B cell (primary cell): ENCODE results near the gene FBXW9. TPM values are rescaled to one million over a fixed set of nuclear protein-coding genes. Genes with fewer than 3 reads are reported as not detected.
A peak's percentile ranks its signal among the peaks of the same experiment; 100 is the strongest.

ENCODE experiments used
- ATAC-seq: fragments of 200-7000 bp; cut with Tn5 transposase; one replicate; pipeline ENCODE4 v1.10.0; 2021; ENCODE audit warnings: low read depth, mild to moderate bottlenecking, moderate number of reproducible peaks, moderate library complexity
- CTCF ChIA-PET: fragments of 350-600 bp; sonication (Branson Sonifier 250); formaldehyde crosslinking; loops from one replicate; lab custom pipeline; 2021; ENCODE audit warnings: antibody characterized with exemption, inconsistent platforms; lab: Charles Lee
- POLR2A ChIA-PET: fragments of 350-600 bp; sonication (Branson Sonifier 250); formaldehyde crosslinking; loops from one replicate; lab custom pipeline; 2021; ENCODE audit warnings: antibody characterized with exemption; lab: Charles Lee
- DNase-seq: peaks from one replicate; pipeline ENCODE4 v3.0.0; 2013
- H2AFZ ChIP-seq: 2 replicates; pipeline ENCODE4 v1.6.1; 2012; ENCODE audit warnings: mild to moderate bottlenecking, low read depth, low read length; ENCODE audit not compliant: insufficient read depth, poor library complexity, severe bottlenecking
- H3K27ac ChIP-seq, 2 donors: 1 replicate in 1 of 2; 2 replicates in 1 of 2; pipeline ENCODE4 v1.5.1; 2012 to 2013; ENCODE audit warnings: low read length in 2 of 2, mild to moderate bottlenecking in 2 of 2, moderate library complexity in 1 of 2
- H3K27me3 ChIP-seq, 4 experiments: fragments of 200-600 bp in 1 of 4; sonication (generic) in 1 of 4; replicated peaks in 1 of 4; 1 replicate in 2 of 4; 2 replicates in 2 of 4; pipeline versions ENCODE4 v1.6.1 to v1.7.0; 2013 to 2016; ENCODE audit warnings: low read length in 3 of 4, mild to moderate bottlenecking in 2 of 4, mixed read lengths in 1 of 4, moderate library complexity in 1 of 4; ENCODE audit not compliant: insufficient read depth in 4 of 4, control insufficient read depth in 3 of 4; ENCODE audit errors: control extremely low read depth in 1 of 4
- H3K36me3 ChIP-seq, 2 experiments: replicated peaks in 1 of 2; 1 replicate in 1 of 2; 2 replicates in 1 of 2; pipeline versions ENCODE4 v1.6.1 to v1.7.1; 2013; ENCODE audit warnings: low read length in 1 of 2; ENCODE audit not compliant: insufficient read depth in 2 of 2, control insufficient read depth in 1 of 2; ENCODE audit errors: control extremely low read depth in 1 of 2, extremely low read depth in 1 of 2
- H3K4me1 ChIP-seq, 2 donors: fragments of 200-600 bp in 1 of 2; sonication (generic) in 1 of 2; 1 replicate in 1 of 2; 2 replicates in 1 of 2; pipeline versions ENCODE4 v1.5.1 to v1.6.1; 2013 to 2017; ENCODE audit warnings: low read length in 2 of 2; ENCODE audit not compliant: control insufficient read depth in 2 of 2, insufficient read depth in 2 of 2
- H3K4me2 ChIP-seq: replicated peaks from 2 replicates; pipeline ENCODE3; 2012; ENCODE audit warnings: mild to moderate bottlenecking, low read depth, low read length; ENCODE audit not compliant: poor library complexity, severe bottlenecking
- H3K4me3 ChIP-seq, 5 experiments: fragments of 200-600 bp in 1 of 5; sonication (generic) in 1 of 5; 1 replicate in 3 of 5; 2 replicates in 2 of 5; pipeline versions ENCODE4 v1.5.1 to v1.7.0; 2011 to 2016; ENCODE audit warnings: low read length in 4 of 5, mild to moderate bottlenecking in 4 of 5, low read depth in 2 of 5, control low read depth in 1 of 5, moderate library complexity in 1 of 5; ENCODE audit not compliant: insufficient read depth in 1 of 5; ENCODE audit errors: control extremely low read depth in 1 of 5, extremely low read depth in 1 of 5
- H3K79me2 ChIP-seq: fragments of 200-600 bp; sonication (generic); one replicate; pipeline ENCODE4 v1.6.0; 2016; ENCODE audit warnings: low read length; ENCODE audit not compliant: control insufficient read depth, insufficient read depth
- H3K9ac ChIP-seq: fragments of 200-600 bp; sonication (generic); 2 replicates; pipeline ENCODE4 v1.6.1; 2017; ENCODE audit warnings: mild to moderate bottlenecking, low read length, moderate library complexity
- H3K9me3 ChIP-seq, 3 donors: one replicate each; pipeline versions ENCODE4 v1.6.1 to v1.7.1; 2013; ENCODE audit warnings: low read length in 2 of 3; ENCODE audit not compliant: control insufficient read depth in 2 of 3, insufficient read depth in 1 of 3; ENCODE audit errors: control extremely low read depth in 1 of 3
- H4K20me1 ChIP-seq: 2 replicates; pipeline ENCODE4 v1.6.0; 2012; ENCODE audit warnings: mild to moderate bottlenecking, low read length; ENCODE audit not compliant: insufficient read depth, control insufficient read depth, poor library complexity, severe bottlenecking
- H3K27ac Mint-ChIP-seq: one replicate; pipeline ENCODE4 v1.8.0; 2021; ENCODE audit warnings: mixed read lengths
- H3K27me3 Mint-ChIP-seq: one replicate; pipeline ENCODE4 v1.8.0; 2021; ENCODE audit warnings: mixed read lengths
- H3K4me1 Mint-ChIP-seq: one replicate; pipeline ENCODE4 v1.8.0; 2021; ENCODE audit warnings: mixed read lengths
- H3K4me3 Mint-ChIP-seq: one replicate; pipeline ENCODE4 v1.8.0; 2021; ENCODE audit warnings: mixed read lengths
- H3K9me3 Mint-ChIP-seq: one replicate; pipeline ENCODE4 v1.8.0; 2022; ENCODE audit warnings: mixed read lengths; ENCODE audit not compliant: insufficient read depth
- EZH2 ChIP-seq: IDR thresholded peaks from 2 replicates; pipeline ENCODE4 v1.6.1; 2012; ENCODE audit warnings: borderline replicate concordance, low read depth, mild to moderate bottlenecking, moderate library complexity, low read length; ENCODE audit not compliant: insufficient read depth, poor library complexity, severe bottlenecking
- WGBS: methylation state at CpG from one replicate; pipeline ENCODE4 v1.1.5; 2013; ENCODE audit warnings: missing lambda C conversion rate; ENCODE audit not compliant: insufficient coverage; 5-methylcytosine and 5-hydroxymethylcytosine counted together
- intact Hi-C: fragments of 100-400 bp; cut with micrococcal nuclease; formaldehyde crosslinking; loops from one replicate; pipeline ENCODE4 v1.10.0; 2022
- polyA plus RNA-seq: library from polyadenylated mRNA; depleted of rRNA; stranded (reverse); fragments of >200 nt; gene quantifications from 2 replicates; pipeline ENCODE4 v1.2.3, GENCODE V29; 2012
- total RNA-seq, 2 donors: library from RNA; stranded (reverse); fragments of 120-200 nt in 1 of 2; gene quantifications; 1 replicate in 1 of 2; 2 replicates in 1 of 2; pipeline versions ENCODE4 v1.2.3 to v1.2.4, GENCODE V29; 2013 to 2022
- TF ChIP-seq, protein P1 (sequence below): fragments of 200-600 bp; IDR thresholded peaks from one replicate; pipeline ENCODE4 v1.8.0; 2022; ENCODE audit warnings: antibody characterized with exemption, mild to moderate bottlenecking

The FBXW9 gene
- total and polyA plus RNA-seq, 2 donors (not counting 1 experiment from before 2014, with no cell fraction given): 4.7 TPM

DNA sequence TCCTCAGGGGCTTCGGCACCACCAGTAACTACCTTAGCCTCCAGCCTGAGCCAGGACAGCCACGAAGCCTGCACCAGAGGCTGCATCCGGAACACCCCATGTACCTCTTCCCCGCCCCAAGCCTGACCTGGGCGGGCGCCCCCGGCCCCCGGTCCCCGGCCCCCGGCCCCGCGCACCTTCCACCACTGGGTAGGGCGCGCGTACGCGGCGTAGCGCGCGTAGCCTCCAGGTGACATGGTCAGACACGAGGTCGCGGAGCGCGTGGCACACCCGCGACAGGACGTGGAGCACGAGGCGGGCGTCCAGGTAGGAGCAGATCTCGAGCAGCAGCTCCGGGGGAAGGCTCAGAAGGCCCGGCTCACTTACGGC is 450 bp downstream of the FBXW9 start:
- H3K9me3 Mint-ChIP-seq: no peaks in the 10 kb centered on the region
- 4% methylated on average over 36 of the region's 36 CpGs for WGBS
- Histone ChIP-seq H2AFZ (peak overlapping the region; percentile 90), H3K9me3 (no peaks in the 10 kb centered on the region), H3K9ac (peak overlapping the region; percentile 79), H3K79me2 (no peaks in the 10 kb centered on the region), H3K27ac (peak overlapping the region; percentile 85 to 93), H3K27me3 (no peaks in the 10 kb centered on the region), H3K4me2 (peak overlapping the region; percentile 99), H3K4me1 (peaks cover 13 to 17% of the 10 kb centered on the region in 2 donors), H4K20me1 (no peaks in the 10 kb centered on the region), H3K36me3 (peaks cover 0 to 4% of the 10 kb centered on the region in 2 experiments), H3K4me3 (peak overlapping the region in 4 of 5 experiments; percentile 64 to 88 (median 79))
- CTCF ChIA-PET: interaction anchor here (0.5 to 3.5 kb wide), 5 partner anchors 15 to 132 kb away, joined by 3 to 16 read pairs (median 6); no protein-coding TSS in a partner anchor
- TF ChIP-seq EZH2: no peak
- TF ChIP-seq, protein P1, sequence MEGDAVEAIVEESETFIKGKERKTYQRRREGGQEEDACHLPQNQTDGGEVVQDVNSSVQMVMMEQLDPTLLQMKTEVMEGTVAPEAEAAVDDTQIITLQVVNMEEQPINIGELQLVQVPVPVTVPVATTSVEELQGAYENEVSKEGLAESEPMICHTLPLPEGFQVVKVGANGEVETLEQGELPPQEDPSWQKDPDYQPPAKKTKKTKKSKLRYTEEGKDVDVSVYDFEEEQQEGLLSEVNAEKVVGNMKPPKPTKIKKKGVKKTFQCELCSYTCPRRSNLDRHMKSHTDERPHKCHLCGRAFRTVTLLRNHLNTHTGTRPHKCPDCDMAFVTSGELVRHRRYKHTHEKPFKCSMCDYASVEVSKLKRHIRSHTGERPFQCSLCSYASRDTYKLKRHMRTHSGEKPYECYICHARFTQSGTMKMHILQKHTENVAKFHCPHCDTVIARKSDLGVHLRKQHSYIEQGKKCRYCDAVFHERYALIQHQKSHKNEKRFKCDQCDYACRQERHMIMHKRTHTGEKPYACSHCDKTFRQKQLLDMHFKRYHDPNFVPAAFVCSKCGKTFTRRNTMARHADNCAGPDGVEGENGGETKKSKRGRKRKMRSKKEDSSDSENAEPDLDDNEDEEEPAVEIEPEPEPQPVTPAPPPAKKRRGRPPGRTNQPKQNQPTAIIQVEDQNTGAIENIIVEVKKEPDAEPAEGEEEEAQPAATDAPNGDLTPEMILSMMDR: no peak
- peak overlapping the region; percentile 98 for H3K27ac Mint-ChIP-seq
- peaks cover 10% of the 10 kb centered on the region for H3K4me1 Mint-ChIP-seq
- POLR2A ChIA-PET: interaction anchor here (0.6 to 2.6 kb wide), 8 partner anchors 14 to 242 kb away, joined by 3 to 12 read pairs (median 6); partner anchors contain the start of genes CALR, DHPS and RTBDN
- ATAC-seq (no peak), DNase-seq (no peak)
- H3K27me3 Mint-ChIP-seq: no peaks in the 10 kb centered on the region
- intact Hi-C loops: loop anchor here (1.0 to 2.0 kb wide), 5 partner anchors 15 to 1191 kb away; partner anchors contain the start of genes DHPS, GET3, TNPO2 and ZNF653
- peak overlapping the region; percentile 94 for H3K4me3 Mint-ChIP-seq

DNA sequence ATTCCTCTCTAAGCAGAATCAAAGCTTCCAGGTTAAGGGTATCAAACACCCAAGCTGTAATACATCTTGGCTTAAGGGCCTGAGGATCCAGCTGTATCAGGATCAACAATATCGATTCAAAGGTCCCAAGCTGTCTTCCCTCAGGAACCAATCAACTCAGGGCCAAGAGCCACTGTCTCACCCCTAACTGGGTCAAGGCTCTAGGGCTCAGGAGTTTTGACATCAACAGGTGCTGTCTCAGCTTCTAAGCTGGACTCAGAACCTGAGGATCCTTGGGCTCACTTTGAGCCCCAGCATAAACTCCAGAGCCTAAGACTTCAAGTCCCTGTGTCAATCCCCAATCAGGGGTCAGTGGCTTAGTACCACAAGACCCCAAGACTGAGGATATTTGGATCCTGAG is 917 bp downstream of the FBXW9 start:
- 100% methylated on average over 1 of the region's 1 CpG for WGBS
- no peaks in the 10 kb centered on the region for H3K9me3 Mint-ChIP-seq
- H3K27me3 Mint-ChIP-seq: no peaks in the 10 kb centered on the region

More for the DNA sequence above, 917 bp downstream of the FBXW9 start:
- ATAC-seq (no peak), DNase-seq (no peak)
- H3K27ac ChIP-seq: no peak overlapping the region
- H3K79me2 ChIP-seq: no peaks in the 10 kb centered on the region
- no peaks in the 10 kb centered on the region for H3K36me3 ChIP-seq
- H2AFZ ChIP-seq: peak overlapping the region; percentile 90
- peak overlapping the region; percentile 99 for H3K4me2 ChIP-seq
- peak overlapping the region; percentile 78 for H3K27ac Mint-ChIP-seq
- TF ChIP-seq EZH2: no peak
- TF ChIP-seq, protein P1: no peak
- intact Hi-C loops: no loop called here
- peak overlapping the region; percentile 81 for H3K4me3 Mint-ChIP-seq
- no peaks in the 10 kb centered on the region for H4K20me1 ChIP-seq
- ChIA-PET POLR2A (interaction anchor here (1.1 to 2.6 kb wide), 3 partner anchors 14 to 93 kb away, joined by 3 to 12 read pairs (median 8); partner anchors contain the start of gene DHPS), CTCF (interaction anchor here (0.6 to 3.5 kb wide), 5 partner anchors 18 to 131 kb away, joined by 3 to 16 read pairs (median 4); no protein-coding TSS in a partner anchor)
- no peaks in the 10 kb centered on the region for H3K9me3 ChIP-seq
- peaks cover 10% of the 10 kb centered on the region for H3K4me1 Mint-ChIP-seq
- peak overlapping the region in 2 of 5 experiments; percentile 76 to 82 for H3K4me3 ChIP-seq
- H3K27me3 ChIP-seq: no peaks in the 10 kb centered on the region
- peak overlapping the region; percentile 79 for H3K9ac ChIP-seq
- H3K4me1 ChIP-seq: peaks cover 13 to 17% of the 10 kb centered on the region in 2 donors
